K562 (cell line): ENCODE results near the gene DAPK1. TPM values are rescaled to one million over a fixed set of nuclear protein-coding genes. Genes with fewer than 3 reads are reported as not detected.

ENCODE experiments used
- ATF1 ChIP-seq, 2 experiments: fragments of 450-650 bp in 1 of 2; IDR thresholded peaks; 2 replicates each; pipeline ENCODE4 v1.6.1; 2016; ENCODE audit warnings: missing compliant biosample characterization in 1 of 2, missing genetic modification characterization in 1 of 2
- BCL6 ChIP-seq: fragments of 250-450 bp; sonication (Bioruptor Pico); IDR thresholded peaks from 2 replicates; pipeline ENCODE4 v1.4.0; 2020
- CLOCK ChIP-seq: fragments of 250-450 bp; sonication (Bioruptor Pico); IDR thresholded peaks from 2 replicates; pipeline ENCODE4 v1.4.0; 2020; ENCODE audit warnings: mild to moderate bottlenecking, moderate library complexity, borderline replicate concordance
- CSDE1 ChIP-seq, 2 experiments: fragments of 450-650 bp; IDR thresholded peaks; 2 replicates each; pipeline ENCODE4 v1.6.1; 2016; ENCODE audit warnings: mild to moderate bottlenecking in 1 of 2
- E4F1 ChIP-seq: fragments of 250-450 bp; sonication (Bioruptor Pico); IDR thresholded peaks from 2 replicates; pipeline ENCODE4 v1.5.0; 2021; ENCODE audit warnings: mild to moderate bottlenecking, borderline replicate concordance
- FOXA1 ChIP-seq: fragments of 450-650 bp; IDR thresholded peaks from 2 replicates; pipeline ENCODE4 v1.6.1; 2016; ENCODE audit warnings: mild to moderate bottlenecking, borderline replicate concordance
- GTF2F1 ChIP-seq: IDR thresholded peaks from 2 replicates; pipeline ENCODE4 v1.6.1; 2011; ENCODE audit warnings: low read depth, low read length, improper control_type of control experiment
- HDAC3 ChIP-seq: fragments of 450-650 bp; IDR thresholded peaks from 2 replicates; pipeline ENCODE4 v1.6.1; 2018; ENCODE audit warnings: borderline replicate concordance, mild to moderate bottlenecking, moderate library complexity; ENCODE audit not compliant: partially characterized antibody
- MNT ChIP-seq, 2 experiments: fragments of 450-650 bp; conservative IDR thresholded peaks; 2 replicates each; pipeline ENCODE4 v1.6.1; 2017; ENCODE audit warnings: mild to moderate bottlenecking in 2 of 2, moderate library complexity in 2 of 2
- MTA3 ChIP-seq: fragments of 450-650 bp; formaldehyde crosslinking; IDR thresholded peaks from 2 replicates; pipeline ENCODE4 v1.6.1; 2017; ENCODE audit warnings: mild to moderate bottlenecking, borderline replicate concordance
- OTX1 ChIP-seq: fragments of 450-650 bp; formaldehyde crosslinking; IDR thresholded peaks from 2 replicates; pipeline ENCODE4 v1.4.0; 2022; ENCODE audit warnings: mild to moderate bottlenecking
- PKNOX1 ChIP-seq: fragments of 450-650 bp; IDR thresholded peaks from 2 replicates; pipeline ENCODE4 v1.6.1; 2016
- PREB ChIP-seq: sonication (generic); formaldehyde crosslinking; IDR thresholded peaks from 2 replicates; pipeline ENCODE4 v1.8.1; 2023; ENCODE audit warnings: mild to moderate bottlenecking, missing genetic modification reagents
- ZBTB26 ChIP-seq: fragments of 450-650 bp; formaldehyde crosslinking; IDR thresholded peaks from 2 replicates; pipeline ENCODE4 v1.4.0; 2022; ENCODE audit warnings: missing genetic modification characterization
- ZNF512 ChIP-seq: IDR thresholded peaks from 2 replicates; pipeline ENCODE4 v1.6.1; 2016; ENCODE audit warnings: missing genetic modification characterization, missing compliant biosample characterization
- polyA plus RNA-seq, 8 experiments: library from polyadenylated mRNA; depleted of rRNA in 4 of 8; stranded (reverse) in 5 of 8; unstranded in 3 of 8; fragments of >200 nt; fragmentation: Nextera tagmentation in 2 of 8; fragmentation: Illumina TruSeq in 1 of 8; extraction: Ambion mirVana in 2 of 8; extraction: Trizol in 1 of 8; gene quantifications; 2 replicates each; pipeline versions ENCODE4 v1.2.1 to v1.2.3, GENCODE V29; 2011 to 2014; ENCODE audit warnings: inconsistent platforms in 1 of 8, missing spikeins in 1 of 8
- total RNA-seq, 7 experiments: library from RNA; depleted of rRNA in 6 of 7; stranded (reverse); fragments of >200 nt in 6 of 7; fragmentation: Illumina TruSeq in 2 of 7; extraction: Trizol in 2 of 7; gene quantifications; 2 replicates each; pipeline versions ENCODE4 v1.2.1 to v1.2.3, GENCODE V29; 2011 to 2021; ENCODE audit warnings: low replicate concordance in 1 of 7

Gene DAPK1
- total and polyA plus RNA-seq, 9 of the 15 experiments (the other 6 are each of a cell fraction or from before 2014, with no cell fraction given): 1.7 to 26.4 (median 15.8) TPM

GRCh38 chr9:87498046-87498810 is 561 bp downstream of the DAPK1 start (continued):
- no peak for TF ChIP-seq ZNF512 (tag)
- no peak for TF ChIP-seq FOXA1
- no peak for TF ChIP-seq OTX1 (CRISPR knock-in tag)
- no peak for TF ChIP-seq HDAC3
- TF ChIP-seq MNT (conservative IDR thresholded peaks at IDR 0.05): no peak
- TF ChIP-seq GTF2F1: no peak
- no peak for TF ChIP-seq CSDE1 (IDR thresholded peaks at IDR 0.05)
- TF ChIP-seq ATF1 (CRISPR knock-in tag; IDR thresholded peaks at IDR 0.05): no peak
- no peak for TF ChIP-seq ATF1 (tag; IDR thresholded peaks at IDR 0.05)
- TF ChIP-seq ZBTB26 (CRISPR knock-in tag): no peak
- TF ChIP-seq BCL6 (CRISPR knock-in tag): no peak
- TF ChIP-seq E4F1 (CRISPR knock-in tag): no peak
- no peak for TF ChIP-seq MTA3
- no peak for TF ChIP-seq CLOCK (CRISPR knock-in tag)
- TF ChIP-seq PREB (CRISPR knock-in tag): no peak
- TF ChIP-seq PKNOX1: no peak
